Activated CD8-positive, alpha-beta memory T cell treated with anti-CD3 and anti-CD28 coated beads, Interleukin-2, amount 50 U/mL, for 24 hours (primary cell): ENCODE measurements around the gene ESD.
"Not testable (repeated sequence)": the region's sequence is repeated elsewhere in the genome, so short reads cannot be mapped to it uniquely, and the experiment has no call there.

Experiments
- DNase-seq: peaks from one replicate; pipeline ENCODE4 v3.0.0-alpha.2; 2020; ENCODE audit errors: extremely low read depth

ESD gene

DNA sequence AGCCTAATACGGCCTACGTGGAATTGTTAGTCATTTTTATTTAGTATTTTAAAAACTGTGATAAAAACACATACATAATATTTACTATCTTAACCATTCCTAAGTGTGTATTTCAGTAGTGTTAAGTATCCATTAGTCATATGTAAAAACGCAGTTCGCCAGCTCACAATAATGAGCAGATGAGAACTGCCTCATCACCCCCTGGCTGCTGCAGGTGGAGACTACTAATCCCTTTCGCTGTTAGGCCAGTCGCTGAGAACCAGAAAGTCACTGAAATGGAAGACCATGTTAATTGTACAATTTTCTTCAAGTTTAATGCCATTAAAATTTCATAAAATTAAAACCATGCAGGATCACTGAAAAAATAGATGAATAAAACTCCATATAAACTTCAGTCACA is 1.6 kb downstream of the ESD start:
- no peak for DNase-seq

DNA sequence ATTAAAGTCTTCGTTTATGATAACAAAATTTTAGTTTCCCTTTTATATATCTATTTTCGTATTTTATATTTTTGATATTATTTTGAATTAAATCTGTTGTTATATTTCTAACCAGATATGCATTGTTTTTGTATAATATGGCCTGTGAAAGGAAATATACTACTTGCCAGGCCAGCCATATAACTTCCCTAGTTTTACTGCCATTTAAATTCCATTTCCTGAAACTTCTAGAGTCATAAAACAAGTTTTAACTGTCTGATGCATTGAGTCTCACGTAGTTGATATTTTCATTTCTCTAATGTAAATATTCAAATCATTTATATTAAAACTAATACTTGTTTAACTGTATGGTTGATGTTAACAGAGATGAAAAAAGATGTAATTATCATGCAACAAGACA is 13.5 kb downstream of the ESD start:
- DNase-seq: no peak

DNA sequence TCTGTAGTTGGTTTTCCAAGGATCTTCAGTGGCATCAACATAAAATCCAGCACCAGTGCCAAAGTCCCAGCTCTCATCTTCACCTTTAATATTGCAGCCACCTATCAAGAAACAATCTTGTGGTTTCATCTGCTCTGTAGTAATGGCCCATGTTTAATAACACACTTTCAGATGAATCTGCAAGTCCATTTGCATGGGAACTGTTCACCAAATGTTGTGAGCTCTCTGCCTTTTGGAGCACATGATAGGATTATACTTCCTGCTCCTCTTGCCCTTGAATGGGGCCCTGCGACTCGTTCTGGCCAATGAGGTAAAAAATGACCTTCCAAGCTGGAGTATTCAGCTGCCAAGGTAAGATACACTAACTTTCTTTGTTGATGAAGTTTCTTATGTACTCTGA is 14.3 kb downstream of the ESD start:
- no peak for DNase-seq

DNA sequence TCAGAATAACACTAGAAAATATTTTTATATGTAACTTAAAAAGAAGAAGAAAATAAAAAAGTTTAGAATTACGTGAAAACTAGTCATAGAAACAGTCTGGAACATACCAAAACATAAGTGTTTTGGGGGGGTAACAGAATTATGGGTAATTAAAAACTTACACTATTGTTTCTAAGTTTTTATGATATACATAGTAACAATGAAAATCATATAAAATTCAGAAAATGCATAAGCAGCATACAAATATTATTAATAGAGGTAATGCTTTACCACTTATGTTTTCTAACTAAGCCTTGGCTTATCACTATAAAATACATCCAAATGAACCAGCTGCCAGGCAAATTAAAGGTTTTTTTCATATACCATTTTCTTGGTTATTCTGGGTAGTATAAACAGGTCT is 14.9 kb downstream of the ESD start:
- no peak for DNase-seq

DNA sequence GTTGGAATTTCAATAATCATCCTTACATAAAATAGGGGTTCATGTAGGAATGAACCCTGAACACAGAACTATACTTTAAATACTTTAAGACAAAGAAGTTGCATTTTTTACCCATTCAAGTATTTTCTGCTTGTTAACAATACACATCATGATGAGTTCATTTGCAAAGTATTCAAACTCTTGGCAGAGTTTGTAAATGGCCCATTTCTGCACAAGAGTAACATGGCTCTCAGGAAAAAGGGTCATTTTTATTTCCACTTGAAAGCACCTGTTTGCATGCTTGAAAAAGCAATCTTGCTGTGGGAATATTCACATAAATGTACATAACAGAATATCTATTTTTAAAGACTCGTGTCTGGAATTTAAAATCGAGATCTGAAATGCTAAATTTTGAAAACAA is 18.1 kb downstream of the ESD start:
- DNase-seq: no peak

DNA sequence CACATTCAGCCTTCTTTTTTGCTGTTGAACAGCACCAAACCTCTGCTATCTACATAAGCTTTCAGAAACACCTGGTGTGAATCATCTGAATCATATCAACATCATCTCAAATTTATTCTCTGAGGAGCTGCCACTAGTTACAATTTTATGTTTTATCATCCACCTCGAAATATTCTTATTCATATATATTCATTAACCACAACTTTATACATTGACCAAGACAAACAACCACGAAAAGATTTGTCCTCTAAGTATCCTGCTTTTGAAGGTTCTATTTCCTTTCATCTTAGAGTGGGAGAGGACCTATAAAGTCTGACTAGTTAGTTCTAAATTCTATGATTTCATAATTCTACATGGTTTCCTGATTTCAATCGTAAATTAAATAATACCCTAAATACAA is 18.9 kb downstream of the ESD start:
- no peak for DNase-seq

DNA sequence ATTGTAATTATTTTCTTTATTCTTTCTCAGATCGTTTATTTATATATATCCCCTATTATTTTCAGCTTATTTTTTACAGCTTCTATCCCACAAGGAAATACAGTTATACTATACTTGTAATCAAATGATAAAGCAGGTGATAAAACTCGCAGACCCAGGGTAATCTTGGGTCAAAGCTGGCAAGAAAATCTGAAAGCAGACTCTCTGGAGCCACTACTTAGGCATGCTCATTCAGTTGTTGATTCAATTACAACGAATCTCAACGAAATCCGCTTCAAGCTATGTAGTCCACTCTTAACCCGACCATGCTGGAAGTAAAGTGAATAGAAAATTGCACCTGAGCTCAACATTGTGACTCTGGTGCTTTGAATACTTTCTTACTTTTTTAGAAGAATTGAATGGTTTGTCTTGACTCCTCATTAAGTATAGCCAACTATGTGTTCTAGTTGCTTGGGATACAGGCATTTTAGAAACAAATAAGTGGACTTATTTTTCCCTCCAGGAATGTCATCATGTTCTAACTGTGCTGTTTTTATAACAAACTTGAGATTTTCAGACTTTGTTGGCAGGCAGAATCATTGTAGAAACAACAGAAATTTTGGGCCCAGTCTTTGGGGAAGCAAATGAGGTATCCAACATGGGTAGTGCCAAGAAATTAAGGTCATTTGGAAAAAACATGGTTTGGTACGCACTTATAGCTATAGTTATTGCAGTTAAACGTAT is 21.4 kb downstream of the ESD start:
- no peak for DNase-seq

DNA sequence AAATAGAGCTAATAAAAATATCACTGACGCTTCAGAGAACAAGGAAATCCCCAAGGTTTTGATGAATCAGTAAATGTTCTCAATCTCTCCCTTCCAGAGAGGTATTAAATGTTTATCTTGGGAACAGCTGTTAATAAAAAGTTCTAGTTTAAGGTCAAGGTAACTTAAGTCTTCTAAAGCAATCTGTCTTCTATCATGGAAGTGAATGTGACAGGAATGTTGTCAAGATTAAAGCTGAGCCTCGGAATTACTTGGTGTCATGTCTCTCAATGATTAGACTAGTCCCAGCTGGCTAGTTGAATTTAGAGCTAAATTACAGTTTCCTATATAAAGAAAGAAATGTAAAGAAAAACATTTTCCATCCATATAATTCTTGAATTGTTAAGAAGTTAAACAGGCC is 23.4 kb downstream of the ESD start:
- no peak for DNase-seq

DNA sequence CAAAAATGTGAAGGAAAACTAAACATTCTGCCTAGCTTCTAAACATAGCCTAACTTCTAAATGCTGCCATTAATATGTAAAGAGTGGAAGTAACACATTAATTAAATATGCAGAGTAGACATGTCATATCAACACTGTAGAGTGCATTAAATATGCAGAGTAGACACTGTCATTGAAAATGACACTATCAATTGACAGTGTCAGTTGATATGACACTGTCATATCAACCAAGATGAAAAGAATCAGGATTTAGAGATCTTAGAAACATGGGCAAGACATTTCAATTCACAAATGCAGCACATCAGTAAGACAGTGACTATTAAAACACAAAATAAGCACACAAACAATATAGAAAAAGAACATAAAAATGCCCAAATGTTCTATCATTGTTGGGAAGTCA is 25.3 kb downstream of the ESD start:
- DNase-seq: no peak

DNA sequence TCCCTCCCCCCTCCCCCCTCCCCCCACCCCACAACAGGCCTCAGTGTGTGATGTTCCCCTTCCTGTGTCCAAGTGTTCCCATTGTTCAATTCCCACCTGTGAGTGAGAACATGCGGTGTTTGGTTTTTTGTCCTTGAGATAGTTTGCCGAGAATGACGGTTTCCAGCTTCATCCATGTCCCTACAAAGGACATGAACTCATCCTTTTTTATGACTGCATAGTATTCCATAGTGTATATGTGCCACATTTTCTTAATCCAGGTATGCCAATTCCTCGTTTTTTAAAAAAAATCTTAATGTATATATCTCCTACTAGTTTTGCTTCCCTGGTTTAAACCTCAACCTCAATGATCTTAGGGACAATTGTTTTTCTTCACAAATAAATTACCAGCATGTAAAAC is 27.0 kb downstream of the ESD start:
- not testable (repeated sequence) for DNase-seq

DNA sequence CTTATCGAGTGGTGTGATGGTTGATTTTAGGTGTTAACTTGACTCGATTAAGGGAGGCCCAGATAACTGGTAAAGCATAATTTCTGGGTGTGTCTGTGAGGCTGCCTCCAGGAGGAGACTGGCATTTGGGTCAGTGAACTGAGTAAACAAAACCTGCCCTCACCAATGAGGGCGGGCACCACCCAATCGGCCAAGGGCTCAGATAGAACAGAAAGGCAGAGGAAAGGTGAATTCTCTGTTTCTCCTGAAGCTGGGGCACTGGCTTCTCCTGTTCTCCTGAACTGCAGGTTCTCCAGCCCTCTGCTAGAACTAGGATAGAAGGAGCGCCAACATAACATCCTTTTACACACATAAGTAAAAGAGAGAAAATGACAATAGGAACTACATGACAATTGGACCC is 35.1 kb downstream of the ESD start:
- DNase-seq: no peak

DNA sequence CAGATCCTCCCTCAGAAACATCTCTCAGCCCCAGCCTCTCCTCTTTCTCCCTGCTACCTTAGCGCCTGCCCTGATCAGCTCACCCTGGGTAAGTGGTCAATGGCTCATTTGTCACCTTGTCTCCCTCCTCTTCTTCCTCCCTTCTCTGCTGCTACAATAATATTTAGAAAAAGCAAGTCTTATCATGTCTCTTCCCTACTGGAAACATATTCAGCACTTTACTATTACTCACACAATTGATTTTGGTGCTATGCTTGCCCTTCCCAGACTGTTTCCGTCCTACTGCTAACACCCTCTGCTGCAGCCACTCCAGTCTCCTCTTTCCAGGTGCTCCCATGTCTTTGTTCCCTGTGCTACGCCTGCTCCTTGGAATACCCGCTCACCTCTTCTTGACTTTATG is 35.8 kb downstream of the ESD start:
- no peak for DNase-seq

DNA sequence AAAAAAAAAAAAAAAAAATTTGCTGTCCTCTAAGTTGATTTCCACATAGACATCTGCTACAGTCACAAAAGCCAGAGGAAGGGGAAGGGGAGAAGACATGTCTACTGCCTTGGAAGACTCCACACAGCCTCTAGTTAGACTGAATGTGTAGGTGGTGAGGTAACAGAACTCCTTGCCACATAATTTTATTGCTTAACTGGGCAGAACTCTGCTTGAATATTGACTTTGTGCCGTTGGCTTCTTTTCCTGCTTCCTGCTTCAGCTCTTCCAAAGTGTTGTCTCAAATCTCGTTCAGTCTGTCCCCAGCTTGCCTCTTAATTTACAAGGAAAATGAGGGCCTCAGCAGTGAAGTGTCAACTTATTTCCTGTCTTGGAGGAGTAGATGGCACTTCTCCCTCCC is 37.1 kb downstream of the ESD start:
- DNase-seq: no peak

DNA sequence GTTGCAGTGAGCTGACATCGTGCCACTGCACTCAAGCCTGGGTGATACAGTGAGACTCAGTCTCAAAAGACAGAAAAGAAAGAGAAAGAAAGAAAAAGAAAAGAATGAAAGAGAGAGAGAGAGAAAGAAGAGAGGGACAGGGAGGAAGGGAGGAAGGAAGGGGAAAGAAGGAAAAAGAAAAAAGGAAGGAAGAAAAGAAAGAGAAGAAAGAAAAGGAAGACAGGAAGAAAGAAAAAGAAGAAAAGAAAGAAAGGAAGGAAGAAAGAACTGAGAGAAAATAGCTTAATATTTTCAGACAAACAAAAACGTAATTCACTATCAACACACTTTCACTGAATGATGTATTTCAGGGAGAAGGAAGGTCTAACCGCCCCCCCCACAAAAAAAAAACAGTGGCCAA is 39.3 kb downstream of the ESD start:
- no peak for DNase-seq

DNA sequence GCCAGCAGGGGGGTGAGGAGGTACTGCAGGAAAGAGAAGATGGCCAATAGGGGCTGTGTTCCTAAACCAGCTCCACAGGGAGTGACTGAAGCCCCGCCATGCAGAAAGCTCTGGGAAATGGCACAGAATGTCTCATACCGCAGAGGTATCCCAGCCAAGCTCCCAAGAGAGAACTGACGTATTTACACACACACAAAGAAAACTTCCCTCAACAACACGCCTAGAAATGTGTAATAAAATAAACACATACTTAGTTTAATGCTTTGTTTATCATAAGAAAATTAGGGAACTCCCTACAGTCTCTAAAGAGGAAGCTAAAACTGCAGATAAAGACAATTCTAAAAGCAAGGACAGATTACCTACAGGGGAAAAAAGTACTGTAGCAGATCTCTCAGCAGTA is 40.0 kb downstream of the ESD start:
- no peak for DNase-seq

DNA sequence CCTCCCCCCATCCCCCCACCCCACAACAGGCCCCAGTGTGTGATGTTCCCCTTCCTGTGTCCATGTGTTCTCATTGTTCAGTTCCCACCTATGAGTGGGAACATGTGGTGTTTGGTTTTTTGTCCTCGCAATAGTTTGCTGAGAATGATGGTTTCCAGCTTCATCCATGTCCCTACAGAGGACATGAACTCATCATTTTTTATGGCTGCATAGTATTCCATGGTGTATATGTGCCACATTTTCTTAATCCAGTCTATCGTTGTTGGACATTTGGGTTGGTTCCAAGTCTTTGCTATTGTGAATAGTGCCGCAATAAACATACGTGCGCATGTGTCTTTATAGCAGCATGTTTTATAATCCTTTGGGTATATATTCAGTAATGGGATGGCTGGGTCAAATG is 41.5 kb downstream of the ESD start:
- DNase-seq: not testable (repeated sequence)

DNA sequence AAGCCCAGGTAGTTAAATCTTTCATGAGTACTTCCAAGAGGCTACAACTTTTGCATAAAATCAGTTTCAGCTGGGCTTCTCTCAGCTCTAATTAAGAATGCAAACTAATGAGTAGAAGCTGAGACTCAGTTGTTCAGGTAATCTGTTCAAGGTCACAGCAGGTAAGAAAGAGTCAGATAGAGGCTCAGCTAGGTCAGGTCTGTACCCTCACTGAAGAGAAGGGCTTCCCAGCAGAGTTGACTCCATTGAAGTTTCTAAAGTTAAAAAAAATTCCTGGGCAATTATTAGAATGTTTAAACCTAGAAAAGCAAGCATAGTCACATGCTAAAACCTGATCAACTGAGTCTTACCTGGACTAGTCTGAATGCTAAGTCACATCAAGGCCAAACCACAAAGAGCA is 42.1 kb downstream of the ESD start:
- DNase-seq: no peak

DNA sequence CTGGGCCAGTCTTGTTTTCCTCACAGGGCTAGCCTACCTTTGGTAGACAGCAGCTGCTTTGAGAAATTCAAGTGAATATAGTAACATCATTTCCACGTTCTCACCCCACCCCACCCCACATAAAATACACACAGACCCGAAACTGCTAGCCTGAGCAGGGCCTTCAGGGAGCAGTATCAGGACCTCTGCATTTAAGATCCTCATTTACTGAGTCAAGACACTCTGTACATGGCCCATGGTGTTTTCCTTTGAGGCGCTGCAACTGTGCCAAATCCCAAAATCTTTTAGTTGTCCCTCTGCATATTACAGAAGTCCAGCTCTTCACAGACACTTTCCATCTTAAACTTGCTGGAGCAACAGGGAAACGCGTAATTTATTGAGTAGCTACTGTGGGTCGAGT is 43.0 kb downstream of the ESD start:
- no peak for DNase-seq

DNA sequence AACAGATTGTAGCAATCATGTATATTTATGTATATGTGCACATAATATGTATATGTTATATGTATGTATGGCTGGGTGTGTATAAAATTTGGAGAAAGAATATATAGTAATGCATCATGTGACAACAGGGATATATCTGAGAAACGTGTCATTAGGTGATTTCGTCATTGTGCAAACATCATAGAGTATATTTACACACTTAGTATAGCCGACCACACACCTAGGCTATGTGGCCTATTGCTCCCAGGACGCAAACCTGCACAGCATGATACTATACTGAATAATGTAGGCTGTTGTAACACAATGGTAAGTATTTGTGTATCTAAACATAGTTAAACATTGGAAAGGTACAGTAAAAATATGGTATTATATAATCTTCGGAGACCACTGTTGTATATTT is 43.8 kb downstream of the ESD start:
- DNase-seq: no peak

DNA sequence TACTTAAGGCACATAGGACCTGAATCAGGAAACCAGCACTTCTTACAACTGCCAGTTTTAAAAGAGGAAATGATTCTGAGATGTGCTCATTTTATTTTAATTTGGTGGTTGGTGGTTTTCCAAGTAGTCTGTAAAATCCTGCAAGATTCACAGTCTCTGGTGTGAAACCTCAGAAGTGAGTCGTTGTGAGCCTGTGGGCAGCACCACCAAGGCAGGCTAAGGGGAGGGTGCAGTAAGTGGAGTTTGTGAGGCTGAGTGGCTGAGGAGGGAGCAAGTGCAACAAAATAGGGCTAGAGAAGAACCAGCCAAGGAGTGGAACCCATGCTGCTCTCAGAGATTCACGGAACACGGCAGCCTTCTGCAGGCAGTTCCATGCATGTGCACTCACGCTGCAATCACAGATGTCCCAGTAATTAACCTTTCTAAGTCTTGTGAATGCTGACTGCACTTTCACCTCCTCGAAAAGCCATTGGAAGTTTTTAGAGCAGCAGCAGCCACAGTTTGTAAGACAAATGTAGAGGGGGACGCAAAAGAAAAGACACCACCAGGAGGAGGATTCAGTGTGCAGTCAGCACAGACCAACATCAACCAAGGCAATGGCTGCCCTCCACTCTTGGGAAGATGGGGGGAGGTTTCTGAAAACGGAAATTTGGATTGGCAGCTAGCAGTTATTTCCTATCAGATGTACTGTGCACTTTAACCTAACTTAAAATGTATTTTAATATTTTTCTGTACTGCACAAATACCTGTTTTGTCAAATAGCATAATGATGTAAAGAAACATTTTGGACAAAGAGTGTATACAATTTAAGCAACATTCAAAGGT is 44.9 kb downstream of the ESD start:
- DNase-seq: peak; percentile 29

DNA sequence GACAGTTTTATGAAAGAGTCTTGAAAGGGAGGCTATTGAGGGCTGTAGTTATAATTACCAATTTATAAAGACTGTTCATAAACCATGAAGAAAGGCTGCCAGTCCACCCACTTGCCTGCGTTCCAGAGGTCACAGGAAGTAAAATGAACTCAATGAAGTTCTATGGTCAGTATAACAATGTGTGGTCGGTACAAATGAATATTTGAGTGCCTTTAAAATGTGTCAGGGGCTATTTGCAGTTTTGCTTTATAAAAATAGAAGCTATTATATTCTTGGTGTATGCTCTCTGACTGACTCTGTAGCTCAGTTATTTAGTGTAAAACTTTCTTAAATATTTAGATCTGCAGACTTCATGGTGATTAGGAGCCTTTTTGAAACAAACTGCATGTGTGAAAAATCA is 47.0 kb downstream of the ESD start:
- no peak for DNase-seq

DNA sequence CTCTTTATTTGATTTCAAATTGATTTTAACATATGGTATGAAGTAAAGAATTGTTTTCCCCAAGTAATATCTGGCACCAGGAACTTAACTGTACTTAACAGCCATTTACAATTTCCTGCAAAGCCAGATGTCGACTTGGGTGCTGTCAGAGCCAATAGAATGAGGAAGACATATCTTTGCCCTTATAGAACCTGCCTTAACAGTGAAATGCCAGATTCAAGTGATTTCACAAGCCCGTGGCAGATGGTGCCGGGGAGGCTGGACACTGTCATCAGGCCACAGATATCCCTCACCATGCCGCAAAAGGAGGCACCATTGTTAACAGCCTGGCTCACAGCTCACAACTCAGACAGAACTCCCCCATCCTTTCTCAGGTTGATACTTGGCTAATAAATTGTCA is 48.7 kb downstream of the ESD start:
- no peak for DNase-seq

DNA sequence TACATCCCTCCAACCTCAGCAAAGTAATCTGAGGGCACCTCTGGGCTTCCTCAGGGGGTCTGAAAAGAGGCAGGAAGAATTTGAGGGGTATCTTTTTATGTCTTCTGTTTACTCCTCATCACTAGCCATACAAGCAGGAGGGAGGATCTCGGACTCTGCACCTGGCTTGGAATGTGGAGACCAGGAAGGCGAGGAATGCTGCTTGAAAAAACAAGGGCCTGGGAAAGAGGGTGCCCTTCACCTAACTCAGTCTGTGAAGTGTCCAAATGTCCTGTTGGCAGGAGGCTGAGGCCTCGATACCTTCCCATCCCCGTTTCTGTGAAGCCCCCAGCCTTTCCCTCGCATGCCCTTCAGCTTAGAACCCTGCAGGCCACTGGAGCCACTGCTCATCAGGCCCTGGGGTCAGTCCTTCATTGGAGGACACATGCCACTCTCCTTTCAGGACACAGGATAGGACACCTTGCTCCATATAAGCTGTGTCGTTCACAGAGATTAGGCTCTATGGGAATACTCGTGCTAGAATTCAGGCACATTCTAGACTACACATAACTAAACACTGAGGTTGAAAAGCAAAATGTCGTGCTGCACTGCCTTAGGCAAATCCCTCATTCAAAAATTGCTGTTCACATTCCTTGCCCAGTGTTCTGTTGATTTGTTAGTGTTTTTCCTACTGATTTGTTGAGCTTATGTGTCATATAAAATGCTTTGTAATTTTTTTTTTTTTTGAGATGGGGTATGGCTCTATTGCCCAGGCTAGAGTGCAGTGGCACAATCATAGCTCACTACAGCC is 49.7 kb downstream of the ESD start:
- no peak for DNase-seq
